Spleen (tissue), 11 donors: ENCODE data around the gene MPIG6B. TPM values are rescaled to one million over a fixed set of nuclear protein-coding genes. Genes with fewer than 3 reads are reported as not detected.

Source experiments
- DNase-seq: peaks from one replicate; pipeline ENCODE4 v3.0.0-alpha.2; 2020
- H3K27ac ChIP-seq, 8 donors: fragments of 200-600 bp; sonication (generic) in 7 of 8; 1 replicate in 4 of 8; 2 replicates in 4 of 8; pipeline versions ENCODE4 v1.5.0 to v1.8.0; 2016 to 2021; ENCODE audit warnings: inconsistent platforms in 4 of 8, mild to moderate bottlenecking in 4 of 8, moderate library complexity in 1 of 8
- H3K27me3 ChIP-seq, 7 donors: fragments of 200-600 bp; sonication (generic) in 6 of 7; replicated peaks in 1 of 7; 1 replicate in 4 of 7; 2 replicates in 3 of 7; pipeline versions ENCODE4 v1.5.0 to v1.8.0; 2016 to 2021; ENCODE audit warnings: inconsistent platforms in 3 of 7, mild to moderate bottlenecking in 1 of 7
- H3K36me3 ChIP-seq, 6 donors: fragments of 200-600 bp; sonication (generic) in 5 of 6; 1 replicate in 4 of 6; 2 replicates in 2 of 6; pipeline versions ENCODE4 v1.5.0 to v1.8.0; 2016 to 2021; ENCODE audit warnings: inconsistent platforms in 2 of 6
- H3K4me1 ChIP-seq, 6 donors: fragments of 200-600 bp; sonication (generic) in 5 of 6; 1 replicate in 3 of 6; 2 replicates in 3 of 6; pipeline versions ENCODE4 v1.5.0 to v1.8.0; 2016 to 2021; ENCODE audit warnings: inconsistent platforms in 3 of 6
- H3K4me3 ChIP-seq, 8 donors: fragments of 200-600 bp; sonication (generic) in 7 of 8; 1 replicate in 4 of 8; 2 replicates in 4 of 8; pipeline versions ENCODE4 v1.5.0 to v1.8.0; 2016 to 2021; ENCODE audit warnings: inconsistent platforms in 4 of 8, mild to moderate bottlenecking in 4 of 8, moderate library complexity in 2 of 8
- H3K9me3 ChIP-seq, 8 donors: fragments of 200-600 bp; sonication (generic) in 7 of 8; 1 replicate in 4 of 8; 2 replicates in 4 of 8; pipeline versions ENCODE4 v1.5.0 to v1.8.0; 2016 to 2021; ENCODE audit warnings: inconsistent platforms in 4 of 8
- POLR2A ChIP-seq, 3 donors: fragments of 450-650 bp; IDR thresholded peaks; one replicate each; pipeline ENCODE4 v1.5.1; 2017; ENCODE audit warnings: antibody characterized with exemption in 3 of 3, mild to moderate bottlenecking in 1 of 3
- POLR2AphosphoS5 ChIP-seq, 3 donors: sonication (generic); formaldehyde crosslinking; IDR thresholded peaks; one replicate each; pipeline ENCODE4 v1.5.1; 2017; ENCODE audit warnings: antibody characterized with exemption in 3 of 3
- WGBS, 5 donors: extraction: QIAGEN DNeasy Blood & Tissue Kit in 3 of 5; methylation state at CpG; one replicate each; pipeline versions ENCODE4 v1.1.5 to v1.1.7; 2013 to 2018; 5-methylcytosine and 5-hydroxymethylcytosine counted together
- intact Hi-C: fragments of 100-400 bp; cut with DNase I; formaldehyde crosslinking; loops from one replicate; pipeline ENCODE4 v1.15.0; 2023; ENCODE audit warnings: low total_unique reads
- polyA plus RNA-seq, 3 donors: library from polyadenylated mRNA; stranded (reverse); fragments of 200-250 nt; gene quantifications; one replicate each; pipeline ENCODE4 v1.2.1, GENCODE V29; 2013
- total RNA-seq, 7 donors: library from RNA; depleted of rRNA in 3 of 7; stranded (reverse); fragments of >200 nt in 3 of 7; fragmentation: NEBNext Ultra II Directional in 4 of 7; extraction: Animal tissue kit (Norgen Biotek cat#: 25700) in 4 of 7; gene quantifications; one replicate each; pipeline versions ENCODE4 v1.1.0 to v1.2.1, GENCODE V29; 2016 to 2021
- TF ChIP-seq, protein P1 (sequence below), 11 experiments: fragments of 200-600 bp in 7 of 11; fragments of 450-650 bp in 4 of 11; sonication (generic) in 4 of 11; IDR thresholded peaks in 8 of 11; conservative IDR thresholded peaks in 3 of 11; 1 replicate in 7 of 11; 2 replicates in 4 of 11; pipeline versions ENCODE4 v1.4.0 to v1.8.0; 2016 to 2021; ENCODE audit warnings: antibody characterized with exemption in 11 of 11, inconsistent platforms in 4 of 11, mild to moderate bottlenecking in 1 of 11
- donor health status: healthy with polysubstance abuse.
- donor health status: DM: no; HTN: no; CAD: no; lungs with moderate emphysema.
- donor health status: DM: no; HTN: no; CAD: no.
- donor health status: Bipolar disorder and iron deficiency.
- donor health status: healthy.
- donor health status: DM: no; HTN: no; CAD: no.
- donor health status: DM: yes; HTN: yes; CAD: no.

The MPIG6B gene
- total and polyA plus RNA-seq, 10 donors = 0.46 to 15.1 (median 9.3) TPM

DNA sequence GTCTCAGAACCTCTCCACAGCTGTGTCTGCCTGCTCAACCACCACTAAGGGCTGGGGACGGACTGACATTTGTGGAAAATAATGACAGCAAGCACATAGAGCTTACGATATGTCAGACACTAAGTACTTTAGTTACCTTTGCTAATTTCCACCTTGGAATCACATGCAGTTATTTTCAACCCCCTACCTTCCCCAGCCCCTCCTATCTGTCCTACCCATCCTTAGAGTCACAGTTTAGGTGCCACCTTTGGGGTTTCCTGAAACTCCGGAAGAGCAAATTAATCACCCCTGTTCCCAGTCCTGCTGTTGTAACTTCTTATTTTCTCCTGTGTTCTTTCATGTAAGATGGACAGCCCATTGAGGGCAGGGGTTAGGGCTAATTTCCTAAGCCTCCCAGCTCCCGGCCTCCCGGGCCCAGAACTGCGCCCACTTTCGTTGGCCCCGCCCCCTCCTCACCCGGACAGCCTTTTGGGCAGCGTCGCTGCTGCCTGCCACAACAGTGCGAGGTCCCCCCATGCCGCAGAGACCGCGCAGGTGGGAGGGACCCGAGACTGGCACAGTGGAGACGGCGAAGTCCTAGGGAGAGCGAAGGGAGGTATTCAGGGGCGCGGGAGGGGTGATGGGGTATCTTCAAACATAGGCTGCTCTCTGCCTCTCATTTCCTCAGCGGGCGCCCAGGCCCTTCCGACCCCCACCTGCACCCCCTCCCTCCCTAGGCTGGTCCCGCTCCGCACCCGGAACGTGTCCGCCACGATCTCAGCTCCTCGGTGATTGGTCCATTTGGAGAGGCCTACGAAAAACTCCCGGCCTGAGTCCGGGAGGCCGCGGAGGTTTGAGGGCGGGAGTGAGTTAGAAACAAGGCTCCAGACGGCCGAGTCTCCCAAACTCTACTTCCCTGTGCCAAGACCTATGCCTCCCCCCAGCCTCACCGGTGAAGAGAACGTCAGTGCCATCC is 4.8 kb downstream of the MPIG6B start:
- peak overlapping the region in 7 of 8 donors; percentile 3 to 83 (median 79) for H3K4me3 ChIP-seq
- intact Hi-C loops = no loop called here

GRCh38 chr6:31728767-31729514 is 5.8 kb downstream of the MPIG6B start, which contains the start of gene DDAH2:
TSS of gene DDAH2 (minus strand) at chr6:31729299. CDS start at chr6:31729161, 138 bp downstream.
- Histone ChIP-seq H3K27ac (peak within 1 kb of the TSS; percentile 79 to 99 (median 94)), H3K4me1 (peaks cover 39 to 88% (median 79%) of the 10 kb centered on the region in 6 donors), H3K4me3 (peak within 1 kb of the TSS; percentile 66 to 83 (median 79)), H3K36me3 (peaks cover 7 to 70% (median 38%) of the 10 kb centered on the region in 6 donors), H3K27me3 (no peaks in the 10 kb centered on the region), H3K9me3 (no peaks in the 10 kb centered on the region)
- TF ChIP-seq POLR2A (IDR thresholded peaks at IDR 0.05) = no peak
- TF ChIP-seq, protein P1, sequence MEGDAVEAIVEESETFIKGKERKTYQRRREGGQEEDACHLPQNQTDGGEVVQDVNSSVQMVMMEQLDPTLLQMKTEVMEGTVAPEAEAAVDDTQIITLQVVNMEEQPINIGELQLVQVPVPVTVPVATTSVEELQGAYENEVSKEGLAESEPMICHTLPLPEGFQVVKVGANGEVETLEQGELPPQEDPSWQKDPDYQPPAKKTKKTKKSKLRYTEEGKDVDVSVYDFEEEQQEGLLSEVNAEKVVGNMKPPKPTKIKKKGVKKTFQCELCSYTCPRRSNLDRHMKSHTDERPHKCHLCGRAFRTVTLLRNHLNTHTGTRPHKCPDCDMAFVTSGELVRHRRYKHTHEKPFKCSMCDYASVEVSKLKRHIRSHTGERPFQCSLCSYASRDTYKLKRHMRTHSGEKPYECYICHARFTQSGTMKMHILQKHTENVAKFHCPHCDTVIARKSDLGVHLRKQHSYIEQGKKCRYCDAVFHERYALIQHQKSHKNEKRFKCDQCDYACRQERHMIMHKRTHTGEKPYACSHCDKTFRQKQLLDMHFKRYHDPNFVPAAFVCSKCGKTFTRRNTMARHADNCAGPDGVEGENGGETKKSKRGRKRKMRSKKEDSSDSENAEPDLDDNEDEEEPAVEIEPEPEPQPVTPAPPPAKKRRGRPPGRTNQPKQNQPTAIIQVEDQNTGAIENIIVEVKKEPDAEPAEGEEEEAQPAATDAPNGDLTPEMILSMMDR (IDR thresholded peaks at IDR 0.05 in 8 of 11, conservative IDR thresholded peaks at IDR 0.05 in 3 of 11) = peak in 5 of 11 experiments; percentile 62 to 87 (median 83)
- TF ChIP-seq POLR2AphosphoS5 (IDR thresholded peaks at IDR 0.05) = peak in 2 of 3 donors; percentile 6 to 78
- intact Hi-C loops = no loop called here
- WGBS, 5 donors = 27 to 34% (median 32%) methylated on average over 33 to 36 of the region's 36 CpGs
- DNase-seq = peak; percentile 86

More for the DNA sequence above, 4.8 kb downstream of the MPIG6B start:
- TF ChIP-seq POLR2A (IDR thresholded peaks at IDR 0.05) (no peak), POLR2AphosphoS5 (IDR thresholded peaks at IDR 0.05) (peak; percentile 1 to 79 (median 71))
- TF ChIP-seq, protein P1 (IDR thresholded peaks at IDR 0.05 in 8 of 11, conservative IDR thresholded peaks at IDR 0.05 in 3 of 11) = no peak
- peak; percentile 87 for DNase-seq
- no peaks in the 10 kb centered on the region for H3K27me3 ChIP-seq
- no peaks in the 10 kb centered on the region for H3K9me3 ChIP-seq
- 76 to 81% (median 77%) methylated on average over 41 of the region's 41 CpGs for WGBS, 5 donors
- H3K27ac ChIP-seq = peak overlapping the region; percentile 79 to 99 (median 94)
- peaks cover 7 to 61% (median 29%) of the 10 kb centered on the region in 6 donors for H3K36me3 ChIP-seq
- peaks cover 31 to 88% (median 73%) of the 10 kb centered on the region in 6 donors for H3K4me1 ChIP-seq

DNA sequence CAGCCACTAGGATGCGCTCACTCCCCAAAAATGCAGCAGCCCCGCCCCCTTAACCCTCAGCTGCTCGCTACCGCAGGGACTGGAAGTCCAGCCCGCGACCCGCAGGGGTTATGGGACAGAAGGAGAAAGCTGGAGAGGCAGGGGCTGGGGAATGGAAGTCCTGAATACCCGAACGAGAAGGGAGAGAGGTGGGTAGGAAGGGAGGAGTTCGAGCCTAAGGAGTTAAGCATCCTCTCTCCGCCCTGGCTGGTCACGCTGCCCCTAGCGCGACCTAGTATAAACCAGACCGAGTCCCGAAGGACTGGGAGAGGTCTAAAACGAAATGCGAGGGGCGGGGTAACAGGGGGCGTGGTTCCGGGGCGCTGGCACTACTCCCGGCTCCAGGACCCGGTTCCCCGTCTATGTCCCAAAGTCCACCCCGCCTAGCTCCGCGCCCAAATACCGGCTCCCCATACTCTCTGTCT is 6.4 kb downstream of the MPIG6B start:
- WGBS, 5 donors = 0 to 1% (median 0%) methylated on average over 20 to 29 of the region's 29 CpGs
- DNase-seq = peak; percentile 96
- peaks cover 7 to 75% (median 40%) of the 10 kb centered on the region in 6 donors for H3K36me3 ChIP-seq
- TF ChIP-seq POLR2AphosphoS5 (IDR thresholded peaks at IDR 0.05) = peak in 2 of 3 donors; percentile 74 to 84
- peak in 2 of 3 donors; percentile 9 to 18 for TF ChIP-seq POLR2A (IDR thresholded peaks at IDR 0.05)
- TF ChIP-seq, protein P1 (IDR thresholded peaks at IDR 0.05 in 8 of 11, conservative IDR thresholded peaks at IDR 0.05 in 3 of 11) = peak in 6 of 11 experiments; percentile 74 to 94 (median 84)
- intact Hi-C loops = no loop called here
- peaks cover 45 to 92% (median 85%) of the 10 kb centered on the region in 6 donors for H3K4me1 ChIP-seq
- peak overlapping the region; percentile 79 to 99 (median 94) for H3K27ac ChIP-seq
- H3K9me3 ChIP-seq = no peaks in the 10 kb centered on the region
- H3K27me3 ChIP-seq = no peaks in the 10 kb centered on the region
- peak overlapping the region; percentile 66 to 83 (median 79) for H3K4me3 ChIP-seq
